ENCODE results near the gene FARS2.

DNA sequence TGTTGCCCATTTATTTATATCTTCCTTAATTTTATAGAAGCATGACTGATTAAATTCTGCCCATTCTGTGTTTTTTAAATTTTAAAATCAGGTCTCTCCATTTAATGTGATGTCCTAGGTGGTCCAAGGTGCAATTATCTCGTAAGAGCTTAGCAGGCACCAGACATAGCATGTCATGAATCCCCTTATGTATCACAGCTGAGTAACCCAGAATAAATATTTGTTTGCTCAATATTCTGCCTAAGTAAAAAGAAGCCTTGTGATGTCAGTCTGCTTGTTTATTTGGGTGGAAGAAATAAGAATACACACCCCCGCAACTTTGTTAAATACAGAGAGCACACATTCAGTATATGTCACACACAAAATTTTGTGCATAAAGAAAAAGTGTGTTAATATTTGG lies 211.3 kb downstream of the FARS2 start:
- TF ChIP-seq JUN (IDR thresholded peaks at IDR 0.05; ENCODE audit: borderline replicate concordance, low read depth, low read length) (no peak), JUN (CRISPR knock-in tag; IDR thresholded peaks at IDR 0.05; ENCODE audit: borderline replicate concordance) (no peak), EZH2 (IDR thresholded peaks at IDR 0.05; ENCODE audit: borderline replicate concordance, low read depth, low read length) (no peak), GATA2 (CRISPR knock-in tag; IDR thresholded peaks at IDR 0.05) (no peak)
